ENCODE measurements around the gene CCDC146. TPM values are rescaled to one million over a fixed set of nuclear protein-coding genes. Genes with fewer than 3 reads are reported as not detected.

Gene CCDC146
- total RNA-seq, 1 donor from 2014 or later = 6.1 TPM

- Histone ChIP-seq H3K27me3 (no peaks in the 10 kb centered on the region), H3K36me3 (no peaks in the 10 kb centered on the region), H2AFZ (replicated peaks) (no peak overlapping the region), H3K27ac (no peak overlapping the region), H4K20me1 (ENCODE audit: low read depth) (no peaks in the 10 kb centered on the region), H3K4me3 (no peak overlapping the region), H3K79me2 (ENCODE audit: low read depth) (no peaks in the 10 kb centered on the region), H3K9ac (no peak overlapping the region), H3K9me3 (ENCODE audit: low read depth) (no peaks in the 10 kb centered on the region), H3K4me2 (no peak overlapping the region), H3F3A (ENCODE audit: low read depth) (no peaks in the 10 kb centered on the region), H3K4me1 (no peaks in the 10 kb centered on the region)
- TF ChIP-seq CTCF (IDR thresholded peaks at IDR 0.05) (peak; percentile 21), EZH2 (IDR thresholded peaks at IDR 0.05) (no peak), EZH2phosphoT487 (IDR thresholded peaks at IDR 0.05) (no peak)
- no peak overlapping the region for H3K4me3 Mint-ChIP-seq
- H3K27me3 Mint-ChIP-seq (ENCODE audit: insufficient read depth, low read depth) = peaks cover 2% of the 10 kb centered on the region
- H3K4me1 Mint-ChIP-seq = no peaks in the 10 kb centered on the region
- H3K36me3 Mint-ChIP-seq = peaks cover 12% of the 10 kb centered on the region
- H3K9me3 Mint-ChIP-seq = no peaks in the 10 kb centered on the region
- no peak overlapping the region for H3K27ac Mint-ChIP-seq
- DNase-seq (ENCODE audit: low spot score) = no peak
Measured at GRCh38 chr7:77293046-77293445, 170.6 kb downstream of the CCDC146 start.

GRCh38 chr7:77295549-77295948 lies 173.1 kb downstream of the CCDC146 start:
- Histone ChIP-seq H3K4me2 (no peak overlapping the region), H3F3A (ENCODE audit: low read depth) (no peaks in the 10 kb centered on the region), H3K4me1 (no peaks in the 10 kb centered on the region), H3K27me3 (no peaks in the 10 kb centered on the region), H3K27ac (no peak overlapping the region), H3K9ac (no peak overlapping the region), H2AFZ (replicated peaks) (no peak overlapping the region), H3K36me3 (no peaks in the 10 kb centered on the region), H4K20me1 (ENCODE audit: low read depth) (no peaks in the 10 kb centered on the region), H3K79me2 (ENCODE audit: low read depth) (no peaks in the 10 kb centered on the region), H3K9me3 (ENCODE audit: low read depth) (no peaks in the 10 kb centered on the region), H3K4me3 (no peak overlapping the region)
- TF ChIP-seq EZH2phosphoT487 (IDR thresholded peaks at IDR 0.05) = no peak
- no peak for TF ChIP-seq CTCF (IDR thresholded peaks at IDR 0.05)
- TF ChIP-seq EZH2 (IDR thresholded peaks at IDR 0.05) = no peak
- Mint-ChIP-seq H3K4me3 (no peak overlapping the region), H3K27me3 (ENCODE audit: insufficient read depth, low read depth) (peaks cover 2% of the 10 kb centered on the region), H3K36me3 (peaks cover 12% of the 10 kb centered on the region), H3K27ac (no peak overlapping the region), H3K9me3 (no peaks in the 10 kb centered on the region), H3K4me1 (no peaks in the 10 kb centered on the region)
- no peak for DNase-seq (ENCODE audit: low spot score)

GRCh38 chr7:77306231-77307067 lies 184.0 kb downstream of the CCDC146 start:
- Mint-ChIP-seq H3K4me1 (peaks cover 5% of the 10 kb centered on the region), H3K27ac (peak overlapping the region; percentile 33), H3K9me3 (peaks cover 12% of the 10 kb centered on the region), H3K36me3 (peaks cover 8% of the 10 kb centered on the region), H3K4me3 (no peak overlapping the region), H3K27me3 (ENCODE audit: insufficient read depth, low read depth) (no peaks in the 10 kb centered on the region)
- no peak for DNase-seq (ENCODE audit: low spot score)
- H3K4me3 ChIP-seq = no peak overlapping the region
- no peaks in the 10 kb centered on the region for H3K36me3 ChIP-seq
- TF ChIP-seq CTCF (IDR thresholded peaks at IDR 0.05) = no peak
- no peak for TF ChIP-seq EZH2 (IDR thresholded peaks at IDR 0.05)
- TF ChIP-seq EZH2phosphoT487 (IDR thresholded peaks at IDR 0.05) = no peak
- no peak overlapping the region for H3K9ac ChIP-seq
- no peaks in the 10 kb centered on the region for H3K4me1 ChIP-seq
- H3K27ac ChIP-seq = no peak overlapping the region
- no peaks in the 10 kb centered on the region for H3K79me2 ChIP-seq (ENCODE audit: low read depth)
- H3K9me3 ChIP-seq (ENCODE audit: low read depth) = no peaks in the 10 kb centered on the region
- H4K20me1 ChIP-seq (ENCODE audit: low read depth) = no peaks in the 10 kb centered on the region
- H2AFZ ChIP-seq (replicated peaks) = peak overlapping the region; percentile 80
- H3K27me3 ChIP-seq = no peaks in the 10 kb centered on the region
- H3K4me2 ChIP-seq = no peak overlapping the region
- no peaks in the 10 kb centered on the region for H3F3A ChIP-seq (ENCODE audit: low read depth)
